Testis (tissue), 2 donors: ENCODE data around the gene PSTPIP1.

Experiments used
- CTCF ChIP-seq, 3 experiments: fragments of 450-650 bp in 2 of 3; fragments of 200-600 bp in 1 of 3; sonication (generic) in 1 of 3; IDR thresholded peaks; one replicate each; pipeline ENCODE4 v1.5.1; 2016 to 2019; ENCODE audit warnings: antibody characterized with exemption in 3 of 3, mild to moderate bottlenecking in 2 of 3, moderate library complexity in 1 of 3
- POLR2A ChIP-seq: fragments of 450-650 bp; IDR thresholded peaks from one replicate; pipeline ENCODE4 v1.6.1; 2017; ENCODE audit warnings: antibody characterized with exemption, mild to moderate bottlenecking, moderate library complexity

DNA sequence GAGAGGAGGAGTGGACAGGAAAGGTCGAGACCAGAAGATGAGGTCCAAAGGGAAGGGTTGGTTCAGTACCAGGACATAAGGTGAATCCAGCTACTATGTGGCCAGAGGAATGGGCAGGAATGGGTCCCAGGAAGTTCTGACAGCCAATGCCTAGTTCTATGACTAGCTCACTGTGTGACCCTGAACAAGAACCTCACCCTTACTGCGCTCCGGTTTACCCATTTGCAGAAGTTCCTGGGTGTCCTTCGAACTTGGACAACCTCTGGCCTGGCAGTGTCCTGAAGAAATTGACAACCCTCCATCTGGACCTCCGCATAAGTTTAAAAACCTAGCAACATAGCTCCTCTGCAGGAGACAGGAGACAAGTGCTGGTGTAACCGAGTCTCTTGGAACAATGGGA, 12.2 kb upstream of the PSTPIP1 start:
- TF ChIP-seq POLR2A (no peak), CTCF (IDR thresholded peaks at IDR 0.05) (no peak)
